Heart left ventricle (tissue), 13 donors: ENCODE measurements around the gene MPDU1.

Source experiments
- CTCF ChIP-seq, 12 donors: fragments of 200-600 bp; sonication (generic) in 4 of 12; IDR thresholded peaks; one replicate each; pipeline versions ENCODE4 v1.5.0 to v1.8.0; 2018 to 2022; ENCODE audit warnings: antibody characterized with exemption in 12 of 12, mild to moderate bottlenecking in 5 of 12
- POLR2A ChIP-seq, 2 donors: fragments of 450-650 bp; IDR thresholded peaks; one replicate each; pipeline ENCODE4 v1.6.1; 2017; ENCODE audit warnings: antibody characterized with exemption in 2 of 2, mild to moderate bottlenecking in 2 of 2, moderate library complexity in 2 of 2
- donor health status: ischemic (EF 13 %, LVEDD 7.1; RV severe dilation, severe dysfunction).
- donor health status: DM: no; HTN: yes; CAD: no.
- donor health status: DM: no; HTN: no; CAD: no.
- donor health status: ischemic (EF 25% LVEDD 6.9; RV normal size, moderate dysfunction).
- donor health status: ischemic (EF 25% LVEDD 5.7; RV mildly dilated, moderate dysfunction).
- donor health status: ischemic (EF 35%, LVEDD 5.7; RV mildly dilated, moderate dysfunction).
- donor health status: nonischemic (EF 11% LVEDD 7.7; RV severe dilation, severe dysfunction).
- donor health status: DM: yes; HTN: yes; CAD: no.
- donor health status: PGD.
- donor health status: ischemic (EF 29% LVEDD 5.4; RV normal size, mild dysfunction).
- donor health status: nonischemic (EF 23%, LVEDD 6.1; RV moderate dilation, normal function).

GRCh38 chr17:7591596-7591995, 7.9 kb downstream of the MPDU1 start:
- TF ChIP-seq CTCF (IDR thresholded peaks at IDR 0.05) (no peak), POLR2A (IDR thresholded peaks at IDR 0.05) (no peak)
